Measurements from ENCODE around the gene NRG2. TPM values are rescaled to one million over a fixed set of nuclear protein-coding genes. Genes with fewer than 3 reads are reported as not detected.

Gene NRG2
- total RNA-seq, 1 experiment from 2014 or later: 0.91 TPM

DNA sequence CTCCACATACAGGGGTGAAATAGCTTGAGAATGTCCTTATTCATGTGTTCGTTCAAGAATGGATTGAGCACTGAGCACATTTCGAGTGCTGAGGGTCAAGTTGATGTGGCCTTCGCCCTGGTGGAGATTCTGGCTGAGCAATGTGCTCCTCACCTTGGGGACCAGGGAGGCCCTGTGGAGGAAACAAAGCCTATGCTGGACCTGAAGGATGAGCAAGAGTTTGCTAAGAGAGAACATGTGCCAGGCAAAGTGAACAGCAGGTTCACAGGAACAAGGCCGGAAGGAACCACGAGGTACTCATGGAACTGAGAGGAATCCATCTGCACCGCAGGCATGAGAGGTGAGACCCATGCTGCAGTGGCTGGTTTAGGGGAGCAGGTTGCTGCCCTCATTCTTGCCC, 145.1 kb downstream of the NRG2 start:
- no peak overlapping the region for H2AFZ ChIP-seq (ENCODE audit: low read depth, low read length, poor library complexity, severe bottlenecking)
- ATAC-seq: no peak
- H3K79me2 ChIP-seq (ENCODE audit: insufficient read depth, low read length): no peaks in the 10 kb centered on the region
- CTCF ChIA-PET: no interaction called here
- H3K36me3 ChIP-seq (ENCODE audit: control insufficient read depth in 1 of 2, insufficient read depth in 2 of 2, low read length in 2 of 2): no peaks in the 10 kb centered on the region
- H4K20me1 ChIP-seq (ENCODE audit: insufficient read depth): no peaks in the 10 kb centered on the region
- RAD21 ChIA-PET (ENCODE audit: low non-redundant PET in 1 of 2, low total read pairs in 2 of 2, uncharacterized antibody in 2 of 2, unreplicated experiment in 2 of 2): no interaction called here
- no peak overlapping the region for H3K4me3 ChIP-seq (replicated peaks in 1 of 2; ENCODE audit: low read depth in 1 of 2, low read length in 2 of 2)
- intact Hi-C loops (cut with micrococcal nuclease): no loop called here
- H3K27me3 ChIP-seq (ENCODE audit: insufficient read depth, low read length): peaks cover 26% of the 10 kb centered on the region
- H3K9ac ChIP-seq (ENCODE audit: low read length): no peak overlapping the region
- no peak overlapping the region for H3K4me2 ChIP-seq (ENCODE audit: low read length)
- POLR2A ChIA-PET: no interaction called here
- H3K4me1 ChIP-seq (ENCODE audit: control insufficient read depth in 1 of 2, insufficient read depth in 2 of 2, low read length in 2 of 2): no peaks in the 10 kb centered on the region
- H3K9me2 ChIP-seq (ENCODE audit: insufficient read depth): no peaks in the 10 kb centered on the region
- DNase-seq (ENCODE audit: low read depth, low spot score): no peak
- H3K9me3 ChIP-seq (ENCODE audit: control insufficient read depth in 1 of 2, insufficient read depth in 1 of 2, low read depth in 1 of 2, low read length in 2 of 2): no peaks in the 10 kb centered on the region
- no peak for TF ChIP-seq TCF7L2 (IDR thresholded peaks at IDR 0.05; ENCODE audit: borderline replicate concordance, extremely low read depth, insufficient read depth, insufficient read length)
- TF ChIP-seq POLR2A (IDR thresholded peaks at IDR 0.05; ENCODE audit: borderline replicate concordance, extremely low read depth, insufficient read depth, insufficient read length): no peak
- no peak for TF ChIP-seq FOSL1 (IDR thresholded peaks at IDR 0.05; ENCODE audit: low read depth)
- TF ChIP-seq, protein P1, sequence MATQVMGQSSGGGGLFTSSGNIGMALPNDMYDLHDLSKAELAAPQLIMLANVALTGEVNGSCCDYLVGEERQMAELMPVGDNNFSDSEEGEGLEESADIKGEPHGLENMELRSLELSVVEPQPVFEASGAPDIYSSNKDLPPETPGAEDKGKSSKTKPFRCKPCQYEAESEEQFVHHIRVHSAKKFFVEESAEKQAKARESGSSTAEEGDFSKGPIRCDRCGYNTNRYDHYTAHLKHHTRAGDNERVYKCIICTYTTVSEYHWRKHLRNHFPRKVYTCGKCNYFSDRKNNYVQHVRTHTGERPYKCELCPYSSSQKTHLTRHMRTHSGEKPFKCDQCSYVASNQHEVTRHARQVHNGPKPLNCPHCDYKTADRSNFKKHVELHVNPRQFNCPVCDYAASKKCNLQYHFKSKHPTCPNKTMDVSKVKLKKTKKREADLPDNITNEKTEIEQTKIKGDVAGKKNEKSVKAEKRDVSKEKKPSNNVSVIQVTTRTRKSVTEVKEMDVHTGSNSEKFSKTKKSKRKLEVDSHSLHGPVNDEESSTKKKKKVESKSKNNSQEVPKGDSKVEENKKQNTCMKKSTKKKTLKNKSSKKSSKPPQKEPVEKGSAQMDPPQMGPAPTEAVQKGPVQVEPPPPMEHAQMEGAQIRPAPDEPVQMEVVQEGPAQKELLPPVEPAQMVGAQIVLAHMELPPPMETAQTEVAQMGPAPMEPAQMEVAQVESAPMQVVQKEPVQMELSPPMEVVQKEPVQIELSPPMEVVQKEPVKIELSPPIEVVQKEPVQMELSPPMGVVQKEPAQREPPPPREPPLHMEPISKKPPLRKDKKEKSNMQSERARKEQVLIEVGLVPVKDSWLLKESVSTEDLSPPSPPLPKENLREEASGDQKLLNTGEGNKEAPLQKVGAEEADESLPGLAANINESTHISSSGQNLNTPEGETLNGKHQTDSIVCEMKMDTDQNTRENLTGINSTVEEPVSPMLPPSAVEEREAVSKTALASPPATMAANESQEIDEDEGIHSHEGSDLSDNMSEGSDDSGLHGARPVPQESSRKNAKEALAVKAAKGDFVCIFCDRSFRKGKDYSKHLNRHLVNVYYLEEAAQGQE (IDR thresholded peaks at IDR 0.05; ENCODE audit: low read depth): no peak
- no peak for TF ChIP-seq CBX3 (IDR thresholded peaks at IDR 0.05; ENCODE audit: low read depth)
- TF ChIP-seq ZNF274 (IDR thresholded peaks at IDR 0.05; ENCODE audit: low read depth, low read length): no peak
- no peak for TF ChIP-seq SIN3A (IDR thresholded peaks at IDR 0.05; ENCODE audit: low read depth)
- TF ChIP-seq, protein P2, sequence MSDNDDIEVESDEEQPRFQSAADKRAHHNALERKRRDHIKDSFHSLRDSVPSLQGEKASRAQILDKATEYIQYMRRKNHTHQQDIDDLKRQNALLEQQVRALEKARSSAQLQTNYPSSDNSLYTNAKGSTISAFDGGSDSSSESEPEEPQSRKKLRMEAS (IDR thresholded peaks at IDR 0.05): no peak
- TF ChIP-seq EZH2 (IDR thresholded peaks at IDR 0.05): no peak
- no peak for TF ChIP-seq EGR1 (IDR thresholded peaks at IDR 0.05; ENCODE audit: low read depth)
- TF ChIP-seq POLR2AphosphoS5 (IDR thresholded peaks at IDR 0.05; ENCODE audit: low read depth, low read length): no peak
- TF ChIP-seq, protein P3, sequence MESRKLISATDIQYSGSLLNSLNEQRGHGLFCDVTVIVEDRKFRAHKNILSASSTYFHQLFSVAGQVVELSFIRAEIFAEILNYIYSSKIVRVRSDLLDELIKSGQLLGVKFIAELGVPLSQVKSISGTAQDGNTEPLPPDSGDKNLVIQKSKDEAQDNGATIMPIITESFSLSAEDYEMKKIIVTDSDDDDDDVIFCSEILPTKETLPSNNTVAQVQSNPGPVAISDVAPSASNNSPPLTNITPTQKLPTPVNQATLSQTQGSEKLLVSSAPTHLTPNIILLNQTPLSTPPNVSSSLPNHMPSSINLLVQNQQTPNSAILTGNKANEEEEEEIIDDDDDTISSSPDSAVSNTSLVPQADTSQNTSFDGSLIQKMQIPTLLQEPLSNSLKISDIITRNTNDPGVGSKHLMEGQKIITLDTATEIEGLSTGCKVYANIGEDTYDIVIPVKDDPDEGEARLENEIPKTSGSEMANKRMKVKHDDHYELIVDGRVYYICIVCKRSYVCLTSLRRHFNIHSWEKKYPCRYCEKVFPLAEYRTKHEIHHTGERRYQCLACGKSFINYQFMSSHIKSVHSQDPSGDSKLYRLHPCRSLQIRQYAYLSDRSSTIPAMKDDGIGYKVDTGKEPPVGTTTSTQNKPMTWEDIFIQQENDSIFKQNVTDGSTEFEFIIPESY (IDR thresholded peaks at IDR 0.05; ENCODE audit: extremely low read depth, insufficient replicate concordance, low read length): no peak
- TF ChIP-seq YY1 (IDR thresholded peaks at IDR 0.05; ENCODE audit: extremely low read depth, insufficient replicate concordance, low read depth, low read length): no peak
- TF ChIP-seq ELF1 (IDR thresholded peaks at IDR 0.05; ENCODE audit: borderline replicate concordance, low read depth): no peak
- no peak for TF ChIP-seq ZFX (IDR thresholded peaks at IDR 0.05)
- TF ChIP-seq EZH2phosphoT487 (IDR thresholded peaks at IDR 0.05; ENCODE audit: borderline replicate concordance): no peak
- no TSS peak for BruUV-seq (replicated peaks)
- no peak overlapping the region for H3K27ac ChIP-seq (ENCODE audit: low read depth, low read length)
